Skeletal muscle tissue (tissue), 4 donors: ENCODE measurements around the gene TTBK2. TPM values are rescaled to one million over a fixed set of nuclear protein-coding genes. Genes with fewer than 3 reads are reported as not detected.

Experiments
- H3K27ac ChIP-seq: one replicate; pipeline ENCODE4 v1.7.0; 2013; ENCODE audit warnings: mild to moderate bottlenecking, low read depth, low read length, inconsistent platforms
- H3K27me3 ChIP-seq, 3 donors: one replicate each; pipeline ENCODE4 v1.7.0; 2013; ENCODE audit warnings: low read length in 3 of 3; ENCODE audit not compliant: control insufficient read depth in 3 of 3, insufficient read depth in 3 of 3
- H3K36me3 ChIP-seq, 3 donors: one replicate each; pipeline ENCODE4 v1.7.0; 2013; ENCODE audit warnings: low read length in 3 of 3; ENCODE audit not compliant: control insufficient read depth in 3 of 3, insufficient read depth in 3 of 3
- H3K4me1 ChIP-seq, 3 donors: one replicate each; pipeline ENCODE4 v1.7.0; 2013; ENCODE audit warnings: low read length in 3 of 3, mild to moderate bottlenecking in 3 of 3; ENCODE audit not compliant: control insufficient read depth in 3 of 3, insufficient read depth in 3 of 3
- H3K4me3 ChIP-seq, 3 donors: one replicate each; pipeline ENCODE4 v1.7.0; 2013; ENCODE audit warnings: low read length in 3 of 3
- H3K9ac ChIP-seq, 3 donors: one replicate each; pipeline ENCODE4 v1.7.0; 2013; ENCODE audit warnings: low read length in 3 of 3, mild to moderate bottlenecking in 3 of 3, moderate library complexity in 2 of 3, low read depth in 1 of 3
- H3K9me3 ChIP-seq, 3 donors: one replicate each; pipeline ENCODE4 v1.7.0; 2013; ENCODE audit warnings: low read length in 3 of 3; ENCODE audit not compliant: control insufficient read depth in 3 of 3
- total RNA-seq: library from RNA; depleted of rRNA; stranded (reverse); fragments of >200 nt; gene quantifications from one replicate; pipeline ENCODE4 v1.2.3, GENCODE V29; 2014
- donor health status: Osteomylitis.

The TTBK2 gene
- total RNA-seq, 1 donor from 2014 or later: 8.4 TPM

- Histone ChIP-seq H3K9me3 (no peaks in the 10 kb centered on the region), H3K4me3 (no peak overlapping the region), H3K4me1 (no peaks in the 10 kb centered on the region), H3K9ac (no peak overlapping the region), H3K27me3 (no peaks in the 10 kb centered on the region), H3K27ac (no peak overlapping the region), H3K36me3 (peaks cover 0 to 23% (median 5%) of the 10 kb centered on the region in 3 donors)
These were observed 84.3 kb downstream of the TTBK2 start for GRCh38 chr15:42836251-42836650.

- Histone ChIP-seq H3K27ac (no peak overlapping the region), H3K27me3 (no peaks in the 10 kb centered on the region), H3K4me1 (no peaks in the 10 kb centered on the region), H3K4me3 (no peak overlapping the region), H3K9me3 (no peaks in the 10 kb centered on the region), H3K36me3 (peaks cover 0 to 6% (median 0%) of the 10 kb centered on the region in 3 donors), H3K9ac (no peak overlapping the region)
These were observed 88.0 kb downstream of the TTBK2 start for GRCh38 chr15:42832576-42832975.

GRCh38 chr15:42826251-42826890 is 94.2 kb downstream of the TTBK2 start:
- Histone ChIP-seq H3K4me1 (no peaks in the 10 kb centered on the region), H3K9ac (no peak overlapping the region), H3K27ac (no peak overlapping the region), H3K27me3 (no peaks in the 10 kb centered on the region), H3K9me3 (no peaks in the 10 kb centered on the region), H3K36me3 (peaks cover 0 to 5% (median 0%) of the 10 kb centered on the region in 3 donors), H3K4me3 (no peak overlapping the region)

GRCh38 chr15:42825599-42825998 is 95.0 kb downstream of the TTBK2 start:
- Histone ChIP-seq H3K9me3 (no peaks in the 10 kb centered on the region), H3K9ac (no peak overlapping the region), H3K27me3 (no peaks in the 10 kb centered on the region), H3K4me3 (no peak overlapping the region), H3K36me3 (peaks cover 0 to 4% (median 0%) of the 10 kb centered on the region in 3 donors), H3K27ac (no peak overlapping the region), H3K4me1 (no peaks in the 10 kb centered on the region)

GRCh38 chr15:42820811-42821210 is 99.8 kb downstream of the TTBK2 start:
- Histone ChIP-seq H3K9me3 (no peaks in the 10 kb centered on the region), H3K9ac (no peak overlapping the region), H3K4me3 (no peak overlapping the region), H3K27ac (no peak overlapping the region), H3K4me1 (no peaks in the 10 kb centered on the region), H3K36me3 (peaks cover 0 to 6% (median 0%) of the 10 kb centered on the region in 3 donors), H3K27me3 (no peaks in the 10 kb centered on the region)

- Histone ChIP-seq H3K36me3 (peaks cover 0 to 6% (median 0%) of the 10 kb centered on the region in 3 donors), H3K9ac (no peak overlapping the region), H3K9me3 (no peaks in the 10 kb centered on the region), H3K4me1 (no peaks in the 10 kb centered on the region), H3K27ac (no peak overlapping the region), H3K27me3 (no peaks in the 10 kb centered on the region), H3K4me3 (no peak overlapping the region)
These were observed 100.8 kb downstream of the TTBK2 start for GRCh38 chr15:42819786-42820185.

GRCh38 chr15:42811433-42811832 is 109.1 kb downstream of the TTBK2 start:
- no peak overlapping the region for H3K9ac ChIP-seq
- H3K4me1 ChIP-seq: no peaks in the 10 kb centered on the region
- no peaks in the 10 kb centered on the region for H3K9me3 ChIP-seq
- H3K36me3 ChIP-seq: peaks cover 3 to 16% (median 13%) of the 10 kb centered on the region in 3 donors
- no peak overlapping the region for H3K4me3 ChIP-seq
- H3K27me3 ChIP-seq: no peaks in the 10 kb centered on the region
- H3K27ac ChIP-seq: no peak overlapping the region

GRCh38 chr15:42808913-42809312 is 111.7 kb downstream of the TTBK2 start:
- H3K4me3 ChIP-seq: no peak overlapping the region
- H3K9ac ChIP-seq: no peak overlapping the region
- no peaks in the 10 kb centered on the region for H3K4me1 ChIP-seq
- no peak overlapping the region for H3K27ac ChIP-seq
- H3K9me3 ChIP-seq: no peaks in the 10 kb centered on the region
- peaks cover 3 to 14% (median 13%) of the 10 kb centered on the region in 3 donors for H3K36me3 ChIP-seq
- H3K27me3 ChIP-seq: no peaks in the 10 kb centered on the region

GRCh38 chr15:42805266-42805665 is 115.3 kb downstream of the TTBK2 start:
- no peaks in the 10 kb centered on the region for H3K27me3 ChIP-seq
- no peak overlapping the region for H3K9ac ChIP-seq
- H3K36me3 ChIP-seq: peaks cover 17 to 33% (median 32%) of the 10 kb centered on the region in 3 donors
- H3K4me3 ChIP-seq: no peak overlapping the region
- no peak overlapping the region for H3K27ac ChIP-seq
- no peaks in the 10 kb centered on the region for H3K9me3 ChIP-seq
- H3K4me1 ChIP-seq: no peaks in the 10 kb centered on the region

- Histone ChIP-seq H3K9ac (no peak overlapping the region), H3K4me1 (no peaks in the 10 kb centered on the region), H3K36me3 (peaks cover 17 to 28% (median 27%) of the 10 kb centered on the region in 3 donors), H3K4me3 (no peak overlapping the region), H3K9me3 (no peaks in the 10 kb centered on the region), H3K27ac (no peak overlapping the region), H3K27me3 (no peaks in the 10 kb centered on the region)
These were observed 115.8 kb downstream of the TTBK2 start for GRCh38 chr15:42804739-42805138.
